SK-N-SH (cell line): ENCODE results near the gene SIGLEC9.

ENCODE experiments used
- CTCF ChIP-seq: fragments of 200-600 bp; sonication (generic); IDR thresholded peaks from 2 replicates; pipeline ENCODE4 v1.6.1; 2017; ENCODE audit warnings: antibody characterized with exemption, mild to moderate bottlenecking, moderate library complexity
- FOXJ3 ChIP-seq: sonication (generic); formaldehyde crosslinking; IDR thresholded peaks from 2 replicates; pipeline ENCODE4 v1.5.1; 2020; ENCODE audit warnings: mild to moderate bottlenecking, missing genetic modification reagents
- FOXM1 ChIP-seq: IDR thresholded peaks from 2 replicates; pipeline ENCODE4 v1.4.0; 2012; ENCODE audit warnings: low read depth, mild to moderate bottlenecking
- GABPA ChIP-seq: IDR thresholded peaks from 2 replicates; pipeline ENCODE4 v1.4.0; 2012; ENCODE audit warnings: low read depth, mild to moderate bottlenecking
- JUND ChIP-seq: IDR thresholded peaks from 2 replicates; pipeline ENCODE4 v1.4.0; 2012
- MAX ChIP-seq: IDR thresholded peaks from 2 replicates; pipeline ENCODE4 v1.4.0; 2012; ENCODE audit warnings: low read depth
- MEF2A ChIP-seq: IDR thresholded peaks from 2 replicates; pipeline ENCODE4 v1.4.0; 2012; ENCODE audit warnings: low read depth, borderline replicate concordance
- MXI1 ChIP-seq: IDR thresholded peaks from 2 replicates; pipeline ENCODE4 v1.6.1; 2012; ENCODE audit warnings: mild to moderate bottlenecking, low read depth, low read length, improper control_type of control experiment
- RAD21 ChIP-seq: IDR thresholded peaks from 2 replicates; pipeline ENCODE4 v1.6.1; 2012; ENCODE audit warnings: mild to moderate bottlenecking, low read length
- RFX5 ChIP-seq: IDR thresholded peaks from 2 replicates; pipeline ENCODE4 v1.6.1; 2012; ENCODE audit warnings: mild to moderate bottlenecking, improper control_type of control experiment, low read length
- SIN3A ChIP-seq: IDR thresholded peaks from 2 replicates; pipeline ENCODE4 v1.6.1; 2012; ENCODE audit warnings: low read depth, mild to moderate bottlenecking, low read length, moderate library complexity, borderline replicate concordance
- TCF12 ChIP-seq: IDR thresholded peaks from 2 replicates; pipeline ENCODE4 v1.4.0; 2012
- TF ChIP-seq, protein P1 (sequence below): IDR thresholded peaks from 2 replicates; pipeline ENCODE4 v1.6.1; 2012; ENCODE audit warnings: mild to moderate bottlenecking, low read depth, low read length, moderate library complexity

- TF ChIP-seq CTCF = no peak
- TF ChIP-seq, protein P1, sequence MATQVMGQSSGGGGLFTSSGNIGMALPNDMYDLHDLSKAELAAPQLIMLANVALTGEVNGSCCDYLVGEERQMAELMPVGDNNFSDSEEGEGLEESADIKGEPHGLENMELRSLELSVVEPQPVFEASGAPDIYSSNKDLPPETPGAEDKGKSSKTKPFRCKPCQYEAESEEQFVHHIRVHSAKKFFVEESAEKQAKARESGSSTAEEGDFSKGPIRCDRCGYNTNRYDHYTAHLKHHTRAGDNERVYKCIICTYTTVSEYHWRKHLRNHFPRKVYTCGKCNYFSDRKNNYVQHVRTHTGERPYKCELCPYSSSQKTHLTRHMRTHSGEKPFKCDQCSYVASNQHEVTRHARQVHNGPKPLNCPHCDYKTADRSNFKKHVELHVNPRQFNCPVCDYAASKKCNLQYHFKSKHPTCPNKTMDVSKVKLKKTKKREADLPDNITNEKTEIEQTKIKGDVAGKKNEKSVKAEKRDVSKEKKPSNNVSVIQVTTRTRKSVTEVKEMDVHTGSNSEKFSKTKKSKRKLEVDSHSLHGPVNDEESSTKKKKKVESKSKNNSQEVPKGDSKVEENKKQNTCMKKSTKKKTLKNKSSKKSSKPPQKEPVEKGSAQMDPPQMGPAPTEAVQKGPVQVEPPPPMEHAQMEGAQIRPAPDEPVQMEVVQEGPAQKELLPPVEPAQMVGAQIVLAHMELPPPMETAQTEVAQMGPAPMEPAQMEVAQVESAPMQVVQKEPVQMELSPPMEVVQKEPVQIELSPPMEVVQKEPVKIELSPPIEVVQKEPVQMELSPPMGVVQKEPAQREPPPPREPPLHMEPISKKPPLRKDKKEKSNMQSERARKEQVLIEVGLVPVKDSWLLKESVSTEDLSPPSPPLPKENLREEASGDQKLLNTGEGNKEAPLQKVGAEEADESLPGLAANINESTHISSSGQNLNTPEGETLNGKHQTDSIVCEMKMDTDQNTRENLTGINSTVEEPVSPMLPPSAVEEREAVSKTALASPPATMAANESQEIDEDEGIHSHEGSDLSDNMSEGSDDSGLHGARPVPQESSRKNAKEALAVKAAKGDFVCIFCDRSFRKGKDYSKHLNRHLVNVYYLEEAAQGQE = no peak
- no peak for TF ChIP-seq MXI1
- TF ChIP-seq FOXJ3 (CRISPR knock-in tag) = no peak
- TF ChIP-seq JUND = no peak
- no peak for TF ChIP-seq FOXM1
- TF ChIP-seq SIN3A = no peak
- TF ChIP-seq TCF12 = no peak
- no peak for TF ChIP-seq MEF2A
- TF ChIP-seq RFX5 = no peak
- TF ChIP-seq RAD21 = no peak
- no peak for TF ChIP-seq GABPA
- no peak for TF ChIP-seq MAX
Measured at GRCh38 chr19:51093510-51094345, 31.0 kb upstream of the SIGLEC9 start.
